ENCODE data around the gene PARVB.

DNA sequence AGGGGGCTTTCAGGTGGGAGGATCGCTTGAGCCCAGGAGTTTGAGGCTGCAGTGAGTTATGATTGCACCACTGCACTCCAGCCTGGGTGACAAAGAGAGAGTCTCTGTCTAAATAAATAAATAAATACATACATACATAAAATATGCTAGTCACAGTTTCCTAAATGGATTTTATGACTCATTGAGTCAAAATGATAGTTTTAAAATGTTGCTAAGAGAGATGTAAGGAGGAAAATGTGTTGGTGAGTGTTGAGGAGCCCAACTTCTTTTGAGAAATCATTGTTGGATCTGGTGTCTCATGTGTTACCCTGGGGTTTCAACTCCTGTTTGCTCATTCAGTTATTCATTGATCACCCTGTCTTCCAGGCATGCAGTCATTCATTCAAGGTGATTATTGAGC lies 21.0 kb downstream of the PARVB start:
- TF ChIP-seq, protein P1, sequence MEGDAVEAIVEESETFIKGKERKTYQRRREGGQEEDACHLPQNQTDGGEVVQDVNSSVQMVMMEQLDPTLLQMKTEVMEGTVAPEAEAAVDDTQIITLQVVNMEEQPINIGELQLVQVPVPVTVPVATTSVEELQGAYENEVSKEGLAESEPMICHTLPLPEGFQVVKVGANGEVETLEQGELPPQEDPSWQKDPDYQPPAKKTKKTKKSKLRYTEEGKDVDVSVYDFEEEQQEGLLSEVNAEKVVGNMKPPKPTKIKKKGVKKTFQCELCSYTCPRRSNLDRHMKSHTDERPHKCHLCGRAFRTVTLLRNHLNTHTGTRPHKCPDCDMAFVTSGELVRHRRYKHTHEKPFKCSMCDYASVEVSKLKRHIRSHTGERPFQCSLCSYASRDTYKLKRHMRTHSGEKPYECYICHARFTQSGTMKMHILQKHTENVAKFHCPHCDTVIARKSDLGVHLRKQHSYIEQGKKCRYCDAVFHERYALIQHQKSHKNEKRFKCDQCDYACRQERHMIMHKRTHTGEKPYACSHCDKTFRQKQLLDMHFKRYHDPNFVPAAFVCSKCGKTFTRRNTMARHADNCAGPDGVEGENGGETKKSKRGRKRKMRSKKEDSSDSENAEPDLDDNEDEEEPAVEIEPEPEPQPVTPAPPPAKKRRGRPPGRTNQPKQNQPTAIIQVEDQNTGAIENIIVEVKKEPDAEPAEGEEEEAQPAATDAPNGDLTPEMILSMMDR (IDR thresholded peaks at IDR 0.05), result no peak
- TF ChIP-seq POLR2A (IDR thresholded peaks at IDR 0.05), result no peak
